ENCODE results near the gene NGEF. TPM values are rescaled to one million over a fixed set of nuclear protein-coding genes. Genes with fewer than 3 reads are reported as not detected.

Gene NGEF
- total RNA-seq, 1 donor from 2014 or later = not detected

GRCh38 chr2:232901736-232902578 is 111.1 kb downstream of the NGEF start:
- intact Hi-C loops (cut with micrococcal nuclease) = no loop called here

GRCh38 chr2:232900811-232901735 is 112.0 kb downstream of the NGEF start:
- intact Hi-C loops (cut with micrococcal nuclease) = no loop called here

GRCh38 chr2:232898592-232899543 is 114.2 kb downstream of the NGEF start:
- intact Hi-C loops (cut with micrococcal nuclease) = no loop called here

- intact Hi-C loops (cut with micrococcal nuclease) = no loop called here
These were observed 115.3 kb downstream of the NGEF start for GRCh38 chr2:232897598-232898408.

GRCh38 chr2:232896720-232897597 is 116.1 kb downstream of the NGEF start:
- intact Hi-C loops (cut with micrococcal nuclease) = no loop called here

GRCh38 chr2:232896111-232896510 is 116.9 kb downstream of the NGEF start:
- intact Hi-C loops (cut with micrococcal nuclease) = no loop called here

- intact Hi-C loops (cut with micrococcal nuclease) = no loop called here
These were observed 118.3 kb downstream of the NGEF start for GRCh38 chr2:232894746-232895145.

GRCh38 chr2:232894251-232894650 is 118.8 kb downstream of the NGEF start:
- intact Hi-C loops (cut with micrococcal nuclease) = no loop called here

- intact Hi-C loops (cut with micrococcal nuclease) = no loop called here
These were observed 119.2 kb downstream of the NGEF start for GRCh38 chr2:232893834-232894233.

- intact Hi-C loops (cut with micrococcal nuclease) = no loop called here
These were observed 120.2 kb downstream of the NGEF start for GRCh38 chr2:232892843-232893242.

- intact Hi-C loops (cut with micrococcal nuclease) = no loop called here
These were observed 120.8 kb downstream of the NGEF start for GRCh38 chr2:232892221-232892620.

GRCh38 chr2:232891621-232892071 is 121.4 kb downstream of the NGEF start:
- intact Hi-C loops (cut with micrococcal nuclease) = no loop called here

GRCh38 chr2:232890896-232891601 is 122.0 kb downstream of the NGEF start:
- intact Hi-C loops (cut with micrococcal nuclease) = no loop called here

- intact Hi-C loops (cut with micrococcal nuclease) = no loop called here
These were observed 122.5 kb downstream of the NGEF start for GRCh38 chr2:232890536-232890895.

GRCh38 chr2:232889876-232890401 is 123.1 kb downstream of the NGEF start:
- intact Hi-C loops (cut with micrococcal nuclease) = no loop called here

- intact Hi-C loops (cut with micrococcal nuclease) = no loop called here
These were observed 124.1 kb downstream of the NGEF start for GRCh38 chr2:232888839-232889529.

- intact Hi-C loops (cut with micrococcal nuclease) = no loop called here
These were observed 124.8 kb downstream of the NGEF start for GRCh38 chr2:232888099-232888836.

All from T-helper 2 cell treated with Interferon-gamma antibody and Interleukin-4, amounts not matched to agents 100 ng/mL and 5 ng/mL, for 36 hours (primary cell).